ENCODE data around the gene CHST11.

GRCh38 chr12:104704224-104704779 lies 247.6 kb downstream of the CHST11 start:
- no peak for TF ChIP-seq CTCF (conservative IDR thresholded peaks at IDR 0.05; ENCODE audit: low read depth, low read length)
- no peak for TF ChIP-seq POLR2A (IDR thresholded peaks at IDR 0.05; ENCODE audit: low read depth, low read length)
- no peak for TF ChIP-seq MAFK (IDR thresholded peaks at IDR 0.05; ENCODE audit: low read depth, low read length)
- no peak for TF ChIP-seq USF2 (IDR thresholded peaks at IDR 0.05; ENCODE audit: low read depth, low read length)
